GM04503 (cell line): ENCODE measurements around the gene NYAP1.
A peak's percentile ranks its signal among the peaks of the same experiment; 100 is the strongest.
"Not testable (repeated sequence)": the region's sequence is repeated elsewhere in the genome, so short reads cannot be mapped to it uniquely, and the experiment has no call there.

ENCODE experiments used
- DNase-seq: peaks from one replicate; pipeline ENCODE4 v3.0.0-alpha.2; 2012; ENCODE audit warnings: low read depth

NYAP1 gene

DNA sequence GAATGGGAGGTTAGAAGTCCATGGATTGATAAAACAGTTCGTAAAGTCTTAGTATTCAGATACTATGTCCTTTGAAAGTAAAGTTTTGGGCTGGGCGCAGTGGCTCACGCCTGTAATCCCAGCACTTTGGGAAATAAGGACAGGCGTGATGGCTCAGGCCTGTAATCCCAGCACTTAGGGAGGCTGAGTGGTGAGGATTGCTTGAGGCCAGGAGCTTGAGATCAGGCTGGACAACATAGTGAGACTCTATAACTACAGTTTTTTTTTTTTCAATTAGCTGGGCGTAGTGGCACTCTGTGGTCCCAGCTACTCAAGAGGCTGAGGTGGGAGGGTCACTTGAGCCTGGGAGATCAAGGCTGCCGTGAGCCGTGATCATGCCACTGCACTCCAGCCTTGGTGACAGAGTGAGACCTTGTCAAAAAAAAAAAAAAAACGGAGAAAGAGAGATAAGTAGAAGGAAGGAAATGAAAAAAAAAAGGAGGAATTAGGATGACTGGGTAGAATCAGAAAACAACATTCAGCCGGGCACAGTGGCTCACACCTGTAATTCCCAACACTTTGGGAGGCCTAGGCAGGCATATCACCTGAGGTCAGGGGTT lies 29.6 kb downstream of the NYAP1 start:
- no peak for DNase-seq

DNA sequence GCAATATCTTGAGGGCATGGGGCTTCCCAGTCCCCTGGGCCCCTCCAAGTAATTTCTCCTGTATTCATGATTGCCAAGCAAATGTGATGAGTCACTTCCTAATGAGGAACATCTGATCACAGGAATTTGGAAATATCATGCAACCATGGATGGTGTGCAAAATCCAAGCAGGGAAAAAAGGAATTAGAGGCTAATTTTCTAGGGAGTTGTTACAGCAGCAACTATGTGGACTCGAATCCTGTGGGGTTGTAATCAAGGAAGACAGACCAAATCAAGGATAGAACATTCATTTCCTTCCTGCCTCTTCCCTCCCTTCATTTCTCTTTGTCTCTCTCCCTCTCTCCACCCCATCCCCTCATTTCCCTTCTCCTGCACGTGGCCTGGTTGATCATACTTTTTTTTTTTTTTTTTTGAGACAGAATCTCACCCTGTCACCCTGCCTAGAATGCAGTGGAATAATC lies 31.4 kb downstream of the NYAP1 start:
- peak; percentile 65 for DNase-seq

DNA sequence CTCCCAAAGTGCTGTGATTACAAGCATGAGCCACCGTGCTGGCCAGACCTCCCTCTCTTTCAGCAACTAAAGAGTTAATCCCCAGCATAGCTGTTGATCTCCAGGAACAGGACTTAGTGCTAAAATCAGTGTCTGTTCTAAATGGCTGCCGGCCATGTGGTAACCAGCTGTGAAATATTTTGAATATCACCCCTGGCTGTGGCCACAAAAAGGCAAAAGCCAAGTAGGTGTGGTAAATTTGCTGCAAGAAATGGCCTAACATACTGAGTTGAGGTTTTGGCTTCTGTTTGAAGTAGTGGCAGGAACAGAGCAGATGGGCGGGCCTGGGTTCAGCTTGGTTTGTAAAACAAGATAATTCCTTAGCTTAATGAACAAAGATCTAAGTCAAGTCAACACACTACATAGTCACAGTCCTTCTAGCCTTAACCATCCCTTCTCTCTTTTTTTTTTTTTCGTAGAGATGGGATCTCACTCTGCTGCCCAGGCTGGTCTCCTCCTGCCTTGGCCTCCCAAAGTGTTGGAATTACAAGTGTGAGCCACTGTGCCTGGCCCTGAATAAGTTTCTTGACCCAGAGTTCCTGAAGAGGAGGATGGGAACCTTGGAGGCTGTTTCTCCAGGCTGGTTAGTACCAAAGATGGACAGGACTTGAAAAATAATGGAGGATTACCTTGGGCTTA lies 32.5 kb downstream of the NYAP1 start:
- peak; percentile 87 for DNase-seq

DNA sequence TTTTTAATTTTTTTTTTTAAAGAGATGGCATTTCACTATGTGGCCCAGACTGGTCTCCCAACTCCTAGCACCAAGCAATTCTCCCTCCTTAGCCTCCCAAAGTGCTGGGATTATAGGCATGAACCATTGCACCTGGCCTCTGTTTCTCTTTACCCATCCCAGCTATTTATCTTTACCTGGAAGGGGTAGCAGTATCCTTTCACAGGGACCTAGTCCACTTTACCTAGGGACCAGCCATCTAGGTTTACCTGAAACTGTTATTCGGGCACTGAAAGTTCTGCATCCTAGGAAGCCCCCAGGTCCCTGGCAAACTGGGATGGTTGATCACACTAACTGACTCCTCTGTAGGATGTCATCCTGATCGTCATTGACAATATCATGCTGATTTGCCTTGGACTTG lies 33.6 kb downstream of the NYAP1 start:
- DNase-seq, result no peak

DNA sequence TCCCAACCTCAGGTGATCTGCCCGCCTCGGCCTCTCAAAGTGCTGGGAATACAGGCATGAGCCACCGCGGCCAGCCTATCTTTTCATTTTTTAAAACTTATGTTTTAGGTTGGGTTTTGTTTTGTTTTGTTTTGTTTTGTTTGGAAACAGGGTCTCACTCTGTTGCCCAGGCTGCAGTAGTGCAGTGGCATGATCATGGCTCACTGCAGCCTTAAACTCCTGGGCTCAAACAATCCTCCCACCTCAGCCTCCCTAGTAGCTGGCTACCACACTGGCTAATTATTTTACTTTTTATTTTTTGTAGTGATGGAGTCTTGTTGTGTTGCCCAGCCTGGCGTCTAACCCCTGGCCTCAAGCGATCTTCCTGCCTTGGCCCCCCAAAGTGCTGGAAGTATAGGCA lies 35.9 kb downstream of the NYAP1 start:
- DNase-seq, result no peak

DNA sequence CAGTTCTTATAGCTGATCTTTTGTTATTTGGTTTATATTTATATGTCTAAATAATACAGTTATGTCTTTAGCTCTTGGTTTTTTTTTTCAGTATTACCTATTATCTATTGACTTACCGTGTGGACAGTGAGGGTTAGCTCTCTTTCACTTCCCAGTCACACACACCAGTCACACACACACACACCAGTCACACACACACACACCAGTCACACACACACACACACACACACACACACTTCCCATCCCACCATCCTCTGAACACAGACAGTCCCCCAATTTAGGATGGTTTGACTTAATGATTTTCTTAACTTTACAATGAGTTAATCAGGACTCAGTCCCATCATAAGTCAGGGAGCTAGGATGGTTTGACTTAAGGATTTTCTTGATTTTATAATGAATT lies 36.4 kb downstream of the NYAP1 start:
- DNase-seq, result no peak

DNA sequence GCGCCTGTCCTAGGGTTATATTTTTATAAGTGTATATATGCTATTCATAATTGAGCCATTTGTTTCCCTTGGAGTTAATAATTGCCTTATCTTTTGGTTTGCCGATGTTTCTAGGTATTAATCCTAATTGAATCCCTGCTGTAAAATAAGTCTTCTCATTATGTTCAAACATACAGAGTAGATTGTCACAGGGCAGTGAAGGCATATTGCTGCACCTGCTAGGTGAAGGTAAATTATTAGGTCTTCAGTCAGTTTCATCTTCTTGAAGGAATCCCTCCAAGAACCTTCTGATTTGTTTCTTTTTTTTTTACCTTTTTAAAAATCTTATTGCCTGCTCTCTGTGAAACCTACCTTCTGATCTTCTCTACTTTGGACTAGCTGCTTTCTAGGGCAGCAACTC lies 37.3 kb downstream of the NYAP1 start:
- no peak for DNase-seq

DNA sequence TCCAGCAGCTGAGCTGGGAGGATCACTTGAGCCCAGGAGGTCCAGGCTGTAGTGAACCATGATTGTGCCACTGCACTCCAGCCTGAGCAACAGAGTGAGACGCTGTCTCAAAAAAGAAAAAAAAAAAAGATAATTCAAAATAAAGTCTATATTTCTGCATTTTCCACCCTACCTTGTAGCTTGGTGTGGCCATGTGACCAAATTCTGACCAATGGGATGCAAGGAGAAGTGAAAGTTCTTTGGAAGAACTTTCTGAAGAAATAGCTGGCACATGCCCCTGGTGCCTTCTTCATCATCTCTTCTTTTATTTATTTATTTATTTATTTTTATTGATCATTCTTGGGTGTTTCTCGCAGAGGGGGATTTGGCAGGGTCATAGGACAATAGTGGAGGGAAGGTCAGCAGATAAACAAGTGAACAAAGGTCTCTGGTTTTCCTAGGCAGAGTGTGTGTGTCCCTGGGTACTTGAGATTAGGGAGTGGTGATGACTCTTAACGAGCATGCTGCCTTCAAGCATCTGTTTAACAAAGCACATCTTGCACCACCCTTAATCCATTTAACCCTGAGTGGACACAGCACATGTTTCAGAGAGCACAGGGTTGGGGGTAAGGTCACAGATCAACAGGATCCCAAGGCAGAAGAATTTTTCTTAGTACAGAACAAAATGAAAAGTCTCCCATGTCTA lies 38.3 kb downstream of the NYAP1 start:
- not testable (repeated sequence) for DNase-seq

DNA sequence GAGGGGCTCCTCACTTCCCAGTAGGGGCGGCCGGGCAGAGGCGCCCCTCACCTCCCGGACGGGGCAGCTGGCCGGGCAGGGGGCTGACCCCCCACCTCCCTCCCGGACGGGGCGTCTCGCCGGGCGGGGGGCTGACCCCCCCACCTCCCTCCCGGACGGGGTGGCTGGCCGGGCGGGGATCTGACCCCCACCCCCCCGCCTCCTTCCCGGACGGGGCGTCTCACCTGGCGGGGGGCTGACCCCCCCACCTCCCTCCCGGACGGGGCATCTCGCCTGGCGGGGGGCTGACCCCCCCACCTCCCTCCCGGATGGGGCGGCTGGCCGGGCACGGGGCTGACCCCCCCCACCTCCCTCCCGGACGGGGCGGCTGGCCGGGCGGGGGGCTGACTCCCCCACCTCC lies 39.5 kb downstream of the NYAP1 start:
- DNase-seq, result not testable (repeated sequence)

DNA sequence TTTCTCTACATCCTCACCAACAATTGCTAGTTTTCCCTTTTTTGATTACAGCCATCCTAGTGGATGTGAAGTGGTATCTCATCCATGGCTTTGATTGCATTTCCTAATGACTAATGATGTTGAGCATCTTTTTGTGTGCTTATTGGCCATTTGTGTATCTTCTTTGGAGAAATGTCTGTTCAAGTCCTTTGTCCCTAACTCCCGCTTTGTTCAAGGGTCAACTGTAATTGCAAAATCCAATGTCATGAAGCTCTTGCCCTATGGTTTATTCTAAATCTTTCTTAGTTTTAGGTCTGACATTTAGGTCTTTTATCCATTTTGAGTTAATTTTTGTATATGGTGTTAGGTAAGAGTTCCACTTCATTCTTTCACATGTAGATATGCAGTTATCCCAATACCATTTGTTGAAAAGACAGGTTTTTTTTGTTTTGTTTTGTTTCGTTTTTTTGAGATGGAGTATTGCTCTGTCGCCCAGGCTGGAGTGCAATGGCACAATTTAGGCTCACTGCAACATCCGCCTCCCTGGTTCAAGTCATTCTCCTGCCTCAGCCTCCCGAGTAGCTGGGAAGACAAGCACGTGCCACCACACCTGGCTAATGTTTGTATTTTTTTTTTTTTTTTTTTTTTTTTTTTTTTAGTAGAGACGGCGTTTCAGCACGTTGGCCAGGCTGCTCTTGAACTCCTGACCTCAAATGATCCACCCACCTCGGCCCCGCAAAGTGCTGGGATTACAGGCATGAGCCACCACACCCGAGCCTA lies 44.6 kb downstream of the NYAP1 start:
- DNase-seq, result not testable (repeated sequence)

DNA sequence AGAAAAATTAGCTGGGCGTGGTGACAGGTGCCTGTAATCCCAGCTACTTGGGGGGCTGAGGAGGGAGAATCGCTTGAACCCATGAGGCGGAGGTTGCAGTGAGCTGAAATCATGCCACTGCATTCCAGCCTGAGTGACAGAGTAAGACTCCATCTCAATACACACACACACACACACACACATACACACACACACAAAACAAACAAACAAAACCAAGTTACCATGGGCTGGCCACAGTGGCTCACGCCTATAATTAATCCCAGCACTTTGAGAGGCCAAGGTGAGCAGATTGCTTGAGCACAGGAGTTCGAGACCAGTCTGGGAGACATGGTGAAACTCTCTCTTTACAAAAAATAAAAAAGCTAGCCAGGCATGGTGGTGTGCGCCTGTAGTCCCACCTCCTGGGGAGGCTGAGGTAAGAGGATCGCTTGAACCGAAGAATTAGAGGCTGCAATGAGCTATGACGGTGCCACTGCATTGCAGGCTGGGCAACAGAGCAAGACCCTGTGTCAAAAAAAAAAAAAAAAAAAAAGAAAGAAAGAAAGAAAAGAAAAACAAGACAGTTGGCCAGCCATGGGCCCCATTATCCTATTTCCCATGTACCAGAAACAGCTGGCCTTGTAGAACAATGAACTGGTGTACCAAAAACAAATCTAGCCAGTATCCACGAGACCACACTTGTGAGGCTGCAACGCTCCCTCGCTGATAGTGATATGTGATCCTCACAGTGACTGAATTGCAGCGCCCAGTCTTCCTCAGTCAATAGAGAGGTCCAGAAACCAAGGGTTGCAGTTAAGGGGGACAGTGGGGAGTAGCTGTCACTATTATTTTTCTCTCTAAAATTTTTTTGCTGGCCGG lies 48.7 kb downstream of the NYAP1 start:
- DNase-seq, result no peak

DNA sequence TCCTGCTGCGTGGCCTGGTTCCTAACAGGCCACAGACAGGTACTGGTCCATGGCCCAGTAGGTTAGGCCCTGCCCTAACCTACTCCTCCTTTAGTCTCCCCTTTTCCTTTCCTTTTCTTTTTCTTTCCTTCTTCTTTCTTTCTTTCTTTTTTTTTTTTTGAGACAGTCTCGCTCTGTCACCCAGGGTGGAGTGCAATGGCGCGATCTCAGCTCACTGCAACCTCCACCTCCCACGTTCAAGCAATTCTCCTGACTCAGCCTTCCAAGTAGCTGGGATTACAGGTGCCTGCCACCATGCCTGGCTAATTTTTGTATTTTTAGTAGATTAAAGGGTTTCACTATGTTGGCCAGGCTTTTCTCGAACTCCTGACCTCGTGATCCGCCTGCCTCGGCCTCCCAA lies 52.3 kb downstream of the NYAP1 start:
- DNase-seq, result not testable (repeated sequence)

DNA sequence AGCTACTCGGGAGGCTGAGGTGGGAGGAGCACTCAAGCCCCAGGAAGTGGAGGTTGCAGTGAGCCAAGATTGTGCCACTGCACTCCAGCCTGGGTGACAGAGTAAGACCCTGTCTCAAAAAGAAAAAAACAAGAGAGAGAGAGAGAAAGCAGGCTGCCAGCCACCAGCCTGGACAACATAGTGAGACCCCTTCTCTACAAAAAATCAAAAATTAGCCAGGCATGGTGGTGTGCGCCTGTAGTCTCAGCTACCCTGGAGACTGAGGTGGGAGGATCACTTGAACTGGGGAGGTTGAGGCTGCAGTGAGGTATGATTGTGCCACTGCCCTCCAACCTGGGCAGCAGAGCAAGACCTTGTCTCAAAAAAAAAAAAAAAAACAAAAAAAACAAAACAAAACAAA lies 53.0 kb downstream of the NYAP1 start:
- DNase-seq, result not testable (repeated sequence)

DNA sequence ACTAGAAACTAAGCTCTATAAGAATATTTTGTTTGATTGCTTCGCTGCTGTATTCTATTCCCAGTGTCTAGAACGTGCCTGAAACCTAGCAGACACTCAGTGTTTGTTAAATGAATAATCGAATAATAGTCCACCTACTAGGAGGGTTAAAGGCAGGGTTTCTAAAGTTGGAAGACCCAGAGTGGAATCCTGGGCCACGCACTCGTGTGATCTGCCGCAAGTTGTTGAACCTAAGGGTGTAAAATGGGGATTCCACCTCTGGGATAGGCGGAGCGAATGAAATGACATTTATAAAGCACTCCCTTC lies 54.6 kb downstream of the NYAP1 start:
- no peak for DNase-seq

DNA sequence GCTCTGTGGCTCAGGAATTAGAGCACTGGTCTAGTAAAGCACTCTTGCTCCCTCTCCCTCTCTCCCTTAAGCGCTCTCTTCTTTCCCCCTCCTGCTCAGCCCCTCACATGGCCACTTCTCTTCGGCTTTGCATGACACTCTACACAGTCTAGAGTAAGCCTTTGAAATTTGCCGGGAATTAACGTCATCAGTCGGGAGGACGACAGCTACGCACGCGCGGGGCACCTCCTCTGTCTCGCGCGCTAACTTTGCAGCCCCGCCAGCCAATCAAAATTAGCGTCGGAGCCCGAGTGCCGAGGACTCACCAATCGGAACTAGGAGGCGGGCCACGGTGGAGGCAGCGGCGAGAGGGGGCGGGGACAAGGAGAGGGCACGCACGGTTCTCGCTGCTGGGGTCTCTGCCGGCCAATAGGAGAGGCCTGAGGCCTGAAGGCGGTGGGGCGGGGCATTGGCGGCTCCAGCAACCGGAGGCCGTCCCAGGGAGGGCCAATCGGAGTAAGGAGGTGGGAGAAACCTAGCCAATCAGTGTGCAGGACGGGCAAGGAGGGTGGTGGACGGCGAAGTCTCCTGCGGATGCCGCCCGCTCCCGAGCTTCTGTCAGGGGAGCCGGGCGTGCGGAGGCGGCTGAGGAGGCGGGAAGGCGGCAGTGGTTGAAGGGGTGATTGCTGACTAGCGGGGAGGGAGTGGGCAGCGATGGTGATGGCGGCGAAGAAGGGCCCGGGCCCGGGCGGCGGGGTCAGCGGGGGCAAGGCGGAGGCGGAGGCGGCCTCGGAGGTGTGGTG lies 55.1 kb downstream of the NYAP1 start, which contains the start of gene AGFG2:
TSS of gene AGFG2 (plus strand) at position 550 of the 782 bp plus-strand sequence. CDS start at position 694, 144 bp downstream.
- DNase-seq, result peak; percentile 96

DNA sequence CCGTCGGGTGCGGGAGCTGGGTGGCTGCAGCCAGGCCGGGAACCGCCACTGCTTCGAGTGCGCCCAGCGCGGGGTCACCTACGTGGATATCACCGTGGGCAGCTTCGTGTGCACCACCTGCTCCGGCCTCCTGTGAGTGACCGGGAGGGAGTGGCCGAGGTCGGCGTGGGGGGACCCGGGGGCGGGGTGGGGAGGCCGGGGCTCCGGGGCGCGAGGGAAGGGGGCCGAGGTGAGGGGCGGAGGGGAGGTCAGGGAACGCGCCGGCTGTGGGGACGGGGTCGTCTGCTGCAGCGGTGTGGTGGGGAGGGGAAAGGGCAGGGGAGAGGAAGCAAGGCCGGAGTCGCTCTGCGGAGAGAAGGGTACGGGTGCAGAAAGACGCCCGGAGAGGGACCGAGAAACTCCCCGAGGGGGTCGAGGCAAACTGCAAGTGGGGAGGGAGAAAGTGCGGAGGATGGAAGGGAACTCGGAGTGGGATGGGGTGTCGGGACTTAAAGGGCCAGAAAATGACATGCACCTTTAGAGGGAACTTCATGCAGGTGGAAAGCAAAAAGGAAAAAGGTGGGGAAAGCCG lies 55.8 kb downstream of the NYAP1 start:
- DNase-seq, result no peak

DNA sequence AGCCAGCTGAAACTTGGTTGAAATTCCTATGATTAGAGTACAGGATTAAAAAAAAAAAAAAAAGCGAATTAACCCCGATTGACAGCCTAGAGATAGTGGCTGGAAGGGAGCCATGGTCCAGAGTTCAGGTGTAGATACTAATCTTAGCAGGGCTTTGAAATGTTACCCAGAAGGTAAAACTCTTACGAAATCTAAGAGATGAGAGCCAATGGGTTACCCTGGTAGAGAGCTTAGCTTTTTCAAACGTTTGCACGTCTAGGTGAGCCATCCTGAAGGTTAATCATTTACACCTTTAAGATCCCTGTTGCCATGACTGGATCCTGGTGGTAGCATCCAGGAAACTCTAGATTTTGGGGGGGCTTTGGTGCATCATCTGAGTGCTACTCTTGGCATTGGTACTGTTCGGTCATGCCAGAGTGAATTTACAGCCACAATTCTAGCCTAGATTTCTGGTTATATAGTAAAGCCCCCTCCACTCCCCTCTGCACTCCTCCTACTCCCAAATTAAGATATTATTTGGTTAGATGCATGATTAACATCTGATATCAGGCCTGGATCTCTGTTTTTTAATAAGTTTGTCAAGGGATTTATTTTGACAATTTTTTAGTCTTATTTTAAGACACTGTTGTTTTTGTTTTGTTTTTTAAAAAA lies 56.5 kb downstream of the NYAP1 start:
- no peak for DNase-seq

DNA sequence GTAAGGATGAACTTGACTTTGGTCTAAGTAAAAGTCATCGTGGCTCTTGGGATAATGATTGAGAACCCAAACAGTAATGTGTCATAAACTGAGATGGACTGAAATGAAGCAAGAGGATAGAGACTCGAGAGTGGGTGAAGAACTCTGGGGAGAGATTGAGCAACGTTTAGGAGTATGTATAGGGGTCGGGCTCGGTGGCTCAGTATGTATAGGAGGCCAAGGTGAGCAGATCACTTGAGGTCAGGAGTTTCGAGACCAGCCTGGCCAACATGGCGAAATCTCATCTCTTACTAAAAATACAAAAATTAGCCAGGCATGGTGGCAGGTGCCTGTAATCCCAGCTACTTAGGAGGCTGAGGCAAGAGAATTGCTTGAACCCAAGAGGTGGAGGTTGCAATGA lies 57.6 kb downstream of the NYAP1 start:
- DNase-seq, result not testable (repeated sequence)

DNA sequence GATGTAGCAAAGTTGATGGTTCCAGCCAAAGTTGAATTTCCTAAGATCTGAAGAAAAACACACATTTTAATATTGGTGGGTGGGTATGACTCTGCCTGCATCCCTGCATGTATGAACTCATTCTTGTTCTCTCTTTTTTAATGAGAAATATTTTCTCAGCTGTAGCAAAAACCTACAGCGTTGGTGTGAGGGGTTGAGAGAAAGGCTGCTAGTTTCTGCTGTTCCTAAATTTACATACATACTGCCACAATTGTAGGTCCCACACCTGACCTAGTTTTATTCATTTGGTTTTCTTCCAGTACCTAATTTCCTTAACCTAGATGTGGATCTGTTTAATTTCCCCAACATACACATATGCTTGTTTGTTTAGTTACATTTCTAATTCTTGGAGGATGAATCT lies 59.9 kb downstream of the NYAP1 start:
- DNase-seq, result no peak

DNA sequence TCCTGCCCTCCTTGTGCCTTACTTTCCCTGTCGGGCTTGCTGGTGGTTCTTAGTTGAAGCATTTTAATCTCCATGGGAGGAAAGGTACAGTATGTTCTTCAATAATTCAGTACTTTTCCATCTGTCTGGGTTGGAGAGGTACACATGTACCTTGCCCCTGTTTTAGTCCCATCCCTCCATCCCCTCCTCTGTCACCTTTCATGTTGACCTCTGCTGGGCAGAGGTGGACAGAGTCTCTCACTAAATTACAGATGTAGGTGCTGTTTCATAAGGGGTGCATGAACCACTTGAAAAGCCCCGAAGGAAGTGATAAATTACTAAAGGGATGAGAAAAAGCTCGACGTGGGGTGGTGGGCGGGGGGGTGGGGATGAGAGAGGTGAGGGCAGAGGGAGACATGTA lies 60.7 kb downstream of the NYAP1 start:
- DNase-seq, result no peak
